ENCODE results near the gene COL12A1.

DNA sequence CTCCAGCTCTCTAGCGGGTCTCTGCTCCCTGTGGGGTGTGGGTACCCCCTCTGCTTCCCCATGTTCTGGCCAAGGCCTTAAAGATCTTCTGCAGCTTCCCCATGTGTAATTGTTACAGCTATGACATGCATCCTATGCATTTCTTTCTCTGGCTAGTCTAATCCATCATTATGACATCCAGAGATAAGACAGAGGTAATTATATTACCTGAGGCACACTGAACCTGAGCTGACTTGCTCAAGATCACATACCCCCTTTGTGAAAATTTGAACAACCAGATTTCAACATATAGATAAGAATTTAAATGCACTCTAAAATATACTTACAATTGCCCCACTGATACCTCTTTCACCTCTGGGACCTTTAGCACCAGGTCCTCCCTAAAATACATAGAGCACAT lies 102.4 kb downstream of the COL12A1 start:
- TF ChIP-seq, protein P1, sequence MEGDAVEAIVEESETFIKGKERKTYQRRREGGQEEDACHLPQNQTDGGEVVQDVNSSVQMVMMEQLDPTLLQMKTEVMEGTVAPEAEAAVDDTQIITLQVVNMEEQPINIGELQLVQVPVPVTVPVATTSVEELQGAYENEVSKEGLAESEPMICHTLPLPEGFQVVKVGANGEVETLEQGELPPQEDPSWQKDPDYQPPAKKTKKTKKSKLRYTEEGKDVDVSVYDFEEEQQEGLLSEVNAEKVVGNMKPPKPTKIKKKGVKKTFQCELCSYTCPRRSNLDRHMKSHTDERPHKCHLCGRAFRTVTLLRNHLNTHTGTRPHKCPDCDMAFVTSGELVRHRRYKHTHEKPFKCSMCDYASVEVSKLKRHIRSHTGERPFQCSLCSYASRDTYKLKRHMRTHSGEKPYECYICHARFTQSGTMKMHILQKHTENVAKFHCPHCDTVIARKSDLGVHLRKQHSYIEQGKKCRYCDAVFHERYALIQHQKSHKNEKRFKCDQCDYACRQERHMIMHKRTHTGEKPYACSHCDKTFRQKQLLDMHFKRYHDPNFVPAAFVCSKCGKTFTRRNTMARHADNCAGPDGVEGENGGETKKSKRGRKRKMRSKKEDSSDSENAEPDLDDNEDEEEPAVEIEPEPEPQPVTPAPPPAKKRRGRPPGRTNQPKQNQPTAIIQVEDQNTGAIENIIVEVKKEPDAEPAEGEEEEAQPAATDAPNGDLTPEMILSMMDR (IDR thresholded peaks at IDR 0.05; ENCODE audit: low read depth, low read length), result no peak
- TF ChIP-seq POLR2A (IDR thresholded peaks at IDR 0.05; ENCODE audit: extremely low read depth, insufficient read length), result no peak
- TF ChIP-seq, protein P2, sequence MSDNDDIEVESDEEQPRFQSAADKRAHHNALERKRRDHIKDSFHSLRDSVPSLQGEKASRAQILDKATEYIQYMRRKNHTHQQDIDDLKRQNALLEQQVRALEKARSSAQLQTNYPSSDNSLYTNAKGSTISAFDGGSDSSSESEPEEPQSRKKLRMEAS (IDR thresholded peaks at IDR 0.05; ENCODE audit: low read depth, low read length), result no peak
